NCI-H1694 treated with DMSO at 0.1 percent for 48 hours (cell line): ENCODE data around the gene KRTAP21-3.
"Not testable (repeated sequence)": the region's sequence is repeated elsewhere in the genome, so short reads cannot be mapped to it uniquely, and the experiment has no call there.

Source experiments
- DNase-seq: peaks from one replicate; lab custom pipeline; 2025; lab: John Stamatoyannopoulos, UW

The KRTAP21-3 gene, protein sequence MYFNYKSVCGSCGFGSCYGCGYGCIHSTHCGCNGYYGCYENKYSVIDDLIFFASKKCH

DNA sequence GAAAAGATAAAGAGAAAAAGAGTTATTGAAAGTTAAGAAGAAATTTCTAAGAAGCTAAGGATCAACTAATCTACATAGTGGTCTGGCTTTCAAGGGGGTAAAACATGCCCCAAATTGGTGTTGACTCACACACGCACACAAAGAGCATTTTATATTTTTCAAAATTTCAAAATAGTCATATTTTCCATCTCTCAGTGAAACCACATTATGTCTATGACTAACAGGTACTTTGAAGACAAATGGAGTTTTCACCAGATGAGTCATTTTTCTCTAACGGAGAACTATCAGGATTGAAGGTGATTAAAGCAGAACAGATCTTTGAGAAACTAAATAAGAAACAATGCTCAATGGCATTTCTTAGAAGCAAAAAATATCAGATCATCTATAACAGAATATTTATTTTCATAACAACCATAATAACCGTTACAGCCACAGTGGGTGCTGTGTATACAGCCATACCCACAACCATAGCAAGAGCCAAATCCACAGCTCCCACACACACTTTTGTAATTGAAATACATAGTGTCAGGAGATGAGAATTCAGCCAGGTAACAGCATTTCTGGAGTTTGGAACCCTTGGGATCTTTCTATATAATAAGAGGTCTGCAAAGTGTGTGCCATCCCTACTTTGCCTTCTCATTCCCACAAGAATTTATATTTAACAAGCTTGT is at the start of gene KRTAP21-3:
Gene KRTAP21-3 (minus strand): TSS at position 539 of the 671 bp plus-strand sequence. CDS start 18 bp downstream, at position 521.
- no peak for DNase-seq

DNA sequence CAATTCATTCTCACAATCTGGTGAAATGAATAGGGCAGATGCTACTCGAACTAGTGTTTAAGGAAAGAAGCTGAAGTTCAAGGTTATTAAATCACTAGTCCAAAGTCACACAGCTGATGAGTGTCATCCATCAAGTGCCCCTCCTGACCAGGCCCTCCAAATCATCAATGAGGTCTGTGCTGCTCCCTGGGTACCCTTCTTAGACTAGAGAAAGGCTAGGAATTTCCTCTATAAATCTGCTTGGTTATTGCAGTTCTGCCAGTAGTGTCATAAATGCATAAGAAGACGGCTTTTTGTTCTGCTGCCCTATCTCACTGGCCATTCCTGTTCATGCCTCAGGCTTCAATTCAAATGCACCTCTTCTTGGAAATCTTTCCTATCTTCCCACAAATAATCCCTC is 42.2 kb upstream of the KRTAP21-3 start:
- DNase-seq = no peak

DNA sequence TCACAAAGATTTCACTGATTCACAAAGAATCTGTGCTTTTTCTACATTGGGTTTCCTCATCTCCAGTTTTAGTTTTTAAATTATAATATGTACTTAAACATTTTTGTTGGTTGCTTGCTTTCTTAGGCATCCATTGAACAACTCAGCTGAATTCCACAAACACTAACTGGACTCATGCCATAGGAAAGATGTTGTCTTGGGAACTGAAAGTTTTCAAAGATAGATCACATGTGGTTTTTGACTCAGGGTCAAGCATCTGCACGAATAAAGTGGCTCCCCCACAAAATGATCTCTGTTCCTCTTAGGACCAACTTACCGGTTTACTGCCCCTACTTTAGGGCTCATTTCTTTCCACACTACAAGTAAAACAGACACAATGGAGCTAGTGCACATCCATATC is 39.7 kb upstream of the KRTAP21-3 start:
- no peak for DNase-seq

DNA sequence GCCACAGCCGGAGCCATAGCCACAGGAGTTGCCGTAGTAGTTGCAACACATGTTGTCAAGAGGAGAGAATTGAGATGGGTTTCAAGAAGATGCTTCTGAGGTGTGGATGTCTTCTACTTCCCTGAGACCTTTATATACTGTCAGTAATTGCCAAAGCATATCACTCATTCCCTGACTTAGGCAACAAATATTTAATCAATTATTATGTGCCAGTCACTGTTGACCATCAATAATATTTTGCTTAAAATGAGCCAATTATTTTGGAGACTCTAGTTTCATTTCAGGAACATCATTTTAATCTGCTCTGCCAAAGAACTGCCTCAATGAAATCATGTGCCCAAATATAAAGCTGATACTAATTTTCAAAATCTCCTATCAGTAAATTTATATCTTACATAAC is 36.8 kb upstream of the KRTAP21-3 start, which contains the start of gene KRTAP21-1:
Gene KRTAP21-1 (minus strand): TSS at position 101 of the 400 bp plus-strand sequence. CDS start 50 bp downstream, at position 51.
- not testable (repeated sequence) for DNase-seq

DNA sequence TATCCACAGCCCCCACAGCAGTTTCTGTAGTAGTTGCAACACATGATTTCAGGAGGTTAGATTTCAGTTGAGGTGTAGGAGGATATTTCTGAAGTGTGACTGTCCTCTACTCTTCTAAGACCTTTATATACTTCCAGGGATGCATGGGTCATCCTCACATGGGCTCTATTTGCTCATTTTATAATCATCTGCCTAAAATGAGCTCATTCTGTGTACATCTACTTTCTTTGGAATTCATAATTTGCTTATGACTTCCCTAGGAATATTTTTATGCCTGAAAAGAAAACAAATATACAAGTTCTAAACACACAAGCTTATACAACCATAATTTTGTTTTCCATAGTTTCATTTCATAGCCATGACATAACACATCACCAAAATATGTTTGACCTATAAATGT is 28.6 kb upstream of the KRTAP21-3 start, which contains the start of gene KRTAP21-2:
Gene KRTAP21-2 (minus strand): TSS at position 101 of the 400 bp plus-strand sequence. CDS start 57 bp downstream, at position 44.
- DNase-seq = no peak

DNA sequence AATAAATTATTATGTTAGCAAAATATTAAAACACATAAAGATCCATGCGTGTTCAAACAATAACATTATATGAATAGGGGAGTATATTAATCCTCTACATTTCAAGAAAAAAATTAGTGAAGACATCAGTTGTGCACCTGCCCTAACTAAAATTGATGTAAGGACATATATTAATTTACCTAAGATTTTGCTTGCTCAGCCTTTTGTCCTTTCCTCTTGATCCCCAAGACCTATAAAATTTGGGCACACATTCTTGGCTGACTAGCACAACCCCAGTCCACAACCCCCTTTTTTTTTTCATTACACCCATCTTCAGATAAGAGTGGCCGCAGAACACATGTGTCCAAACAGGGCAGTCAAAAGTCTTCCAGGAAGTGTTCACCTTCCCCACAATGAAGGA is 21.9 kb upstream of the KRTAP21-3 start:
- no peak for DNase-seq

DNA sequence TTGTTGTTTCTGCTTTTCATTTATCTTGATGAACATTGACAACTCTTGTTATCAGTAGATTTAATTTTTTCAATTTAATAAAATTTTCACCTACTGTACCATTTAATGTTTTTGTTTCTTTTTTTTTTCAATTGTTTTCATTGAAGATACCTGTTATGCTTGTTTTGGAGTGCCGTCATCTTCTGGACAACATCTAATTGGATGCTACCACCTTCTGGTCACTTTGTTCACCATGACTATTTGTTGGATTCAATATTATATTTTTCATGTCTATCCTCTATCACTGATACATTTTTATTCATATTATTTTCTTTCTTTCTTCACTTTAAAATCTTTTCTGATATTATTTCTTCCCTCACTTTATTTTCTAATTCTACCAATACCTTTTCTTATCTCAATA is 14.4 kb upstream of the KRTAP21-3 start:
- DNase-seq = no peak

DNA sequence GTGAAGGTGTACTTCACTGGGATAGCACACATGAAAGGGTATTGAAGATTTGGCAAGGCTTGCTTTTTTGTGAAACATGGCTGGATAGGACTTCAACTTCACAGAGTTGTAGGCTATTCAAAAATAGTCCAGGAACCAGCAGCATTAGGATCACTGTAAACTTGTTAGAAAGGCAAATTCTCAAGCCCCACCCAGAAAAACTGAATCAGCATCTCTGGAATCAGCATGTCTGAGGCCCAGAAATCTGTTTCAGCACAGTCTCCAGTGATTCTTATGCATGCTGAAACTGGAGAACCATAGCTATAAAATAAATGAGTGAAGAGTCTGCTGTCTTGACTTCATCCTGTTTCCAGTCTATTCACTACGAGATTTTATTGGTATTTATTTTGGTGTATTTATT is 8.1 kb upstream of the KRTAP21-3 start:
- no peak for DNase-seq

DNA sequence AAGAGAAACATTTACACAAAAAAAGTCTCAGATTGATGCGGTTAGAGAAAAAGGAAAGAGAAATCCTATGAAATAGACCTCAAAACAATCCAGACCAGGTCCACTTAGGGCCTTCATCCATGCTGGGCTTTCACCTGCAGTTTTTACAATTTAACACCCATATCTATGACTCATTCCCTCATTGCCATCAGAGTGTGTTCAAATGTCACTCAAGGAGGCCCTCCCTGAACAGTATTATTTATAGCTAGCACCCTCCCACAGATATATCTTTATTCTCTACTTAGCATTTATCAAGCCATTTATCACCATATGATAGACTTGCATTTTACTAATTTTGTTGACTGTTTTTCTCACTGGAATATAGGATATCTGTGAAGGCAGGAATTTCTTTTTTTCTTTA is 824 bp upstream of the KRTAP21-3 start:
- no peak for DNase-seq

DNA sequence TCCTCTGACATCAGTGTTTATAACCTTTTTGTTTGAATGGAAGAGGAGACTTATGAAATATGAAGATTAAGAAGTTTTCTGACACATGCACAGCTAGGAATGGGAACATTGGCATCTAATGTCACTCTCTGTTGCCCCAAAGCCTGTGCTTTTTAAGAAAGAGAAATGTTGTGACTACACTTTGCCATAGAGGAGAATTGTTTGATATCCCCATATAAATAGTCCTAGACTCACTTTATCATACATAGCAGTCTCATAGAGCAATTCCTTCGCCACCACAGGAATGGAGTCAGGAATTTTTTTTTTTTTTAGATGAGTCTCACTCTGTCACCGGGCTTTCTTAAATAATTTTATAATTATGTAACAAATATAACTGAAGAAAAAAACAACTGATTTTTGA is 1.5 kb downstream of the KRTAP21-3 start:
- no peak for DNase-seq

DNA sequence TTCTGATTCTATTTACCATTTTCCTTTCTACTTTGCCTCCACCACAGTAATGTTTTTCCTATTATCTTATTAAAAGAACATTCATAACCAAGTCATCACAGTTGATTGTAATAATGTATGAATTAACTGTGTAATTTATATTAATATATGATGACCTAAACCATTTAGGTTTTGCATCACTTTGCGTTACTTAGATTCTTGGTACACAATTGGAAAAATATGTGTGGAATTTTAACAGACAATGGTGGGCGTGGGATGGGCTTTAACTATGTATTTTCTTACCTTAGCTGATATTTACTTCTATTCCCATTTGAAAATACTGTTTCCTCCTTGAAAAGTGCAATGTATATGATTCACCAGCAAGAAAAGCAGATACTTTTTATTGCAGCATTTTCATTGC is 3.6 kb downstream of the KRTAP21-3 start:
- no peak for DNase-seq

DNA sequence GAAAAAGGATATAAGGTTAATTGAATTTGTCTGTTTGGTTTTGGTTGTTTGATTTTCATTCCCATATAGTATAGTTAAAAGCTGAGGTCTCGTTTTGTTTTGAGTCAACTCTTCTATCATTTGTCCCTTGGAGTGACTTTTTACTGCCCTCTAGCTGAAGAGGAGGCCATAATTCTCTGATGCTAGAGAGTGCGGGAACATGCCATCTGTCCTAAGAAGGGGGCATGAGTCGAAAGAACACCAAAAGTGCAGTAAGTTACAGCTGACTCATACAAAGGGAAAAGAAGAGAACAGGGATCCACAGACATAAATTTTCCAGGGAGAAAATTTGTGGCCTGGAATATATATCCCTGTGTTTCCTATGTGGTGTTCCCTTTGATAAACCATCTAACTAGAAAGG is 4.1 kb downstream of the KRTAP21-3 start:
- DNase-seq = no peak

DNA sequence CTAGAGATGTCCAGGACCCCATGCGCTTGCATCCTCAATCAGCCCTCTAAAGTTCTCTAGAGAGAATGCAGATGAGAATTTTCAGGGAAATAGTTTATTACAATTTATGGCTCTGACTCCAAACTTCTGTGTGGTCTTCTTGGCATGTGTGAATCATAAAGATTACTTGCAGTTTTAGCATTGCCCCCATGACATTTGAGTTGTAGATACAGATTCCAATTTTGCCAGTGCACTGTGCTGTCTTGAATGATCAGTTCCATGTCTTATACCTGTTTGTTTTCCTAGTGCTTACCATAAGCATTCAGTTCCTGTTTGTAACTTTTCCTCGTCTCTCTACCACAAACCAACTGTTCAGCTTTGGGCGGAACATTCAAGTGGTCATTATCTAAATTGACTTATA is 4.8 kb downstream of the KRTAP21-3 start:
- no peak for DNase-seq

DNA sequence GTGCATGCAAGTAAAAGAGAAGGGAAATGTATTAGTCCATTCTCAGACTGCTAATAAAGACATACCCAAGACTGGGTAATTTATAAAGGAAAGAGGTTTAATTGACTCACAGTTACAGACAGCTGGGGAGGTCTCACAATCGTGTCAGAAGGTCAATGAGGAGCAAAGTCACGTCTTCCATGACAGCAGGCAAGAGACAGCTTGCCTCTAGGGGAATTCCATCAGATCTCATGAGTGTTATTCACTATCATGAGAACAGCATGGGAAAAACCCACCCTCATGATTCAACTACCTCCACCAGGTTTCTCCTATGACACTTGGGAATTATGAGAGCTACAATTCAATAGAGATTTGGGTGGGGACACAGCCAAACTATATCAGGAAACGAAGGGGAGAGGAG is 8.1 kb downstream of the KRTAP21-3 start:
- DNase-seq = no peak

DNA sequence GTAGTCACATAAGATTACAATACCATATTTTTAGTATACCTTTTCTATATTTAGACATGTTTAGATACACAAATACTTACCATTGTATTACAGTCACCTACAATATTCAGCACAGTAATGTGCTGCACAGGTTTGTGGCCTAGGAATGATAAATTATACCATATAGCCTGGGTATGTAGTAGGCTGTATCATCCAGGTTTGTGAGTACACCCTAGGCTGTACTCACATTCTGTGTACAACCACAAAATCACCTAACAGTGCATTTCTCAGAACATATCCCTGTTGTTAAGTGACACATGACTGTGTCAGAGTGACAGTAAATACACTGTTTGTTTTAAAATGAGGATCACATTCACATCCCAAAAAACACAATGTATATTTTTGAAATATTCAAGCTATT is 11.2 kb downstream of the KRTAP21-3 start:
- no peak for DNase-seq

DNA sequence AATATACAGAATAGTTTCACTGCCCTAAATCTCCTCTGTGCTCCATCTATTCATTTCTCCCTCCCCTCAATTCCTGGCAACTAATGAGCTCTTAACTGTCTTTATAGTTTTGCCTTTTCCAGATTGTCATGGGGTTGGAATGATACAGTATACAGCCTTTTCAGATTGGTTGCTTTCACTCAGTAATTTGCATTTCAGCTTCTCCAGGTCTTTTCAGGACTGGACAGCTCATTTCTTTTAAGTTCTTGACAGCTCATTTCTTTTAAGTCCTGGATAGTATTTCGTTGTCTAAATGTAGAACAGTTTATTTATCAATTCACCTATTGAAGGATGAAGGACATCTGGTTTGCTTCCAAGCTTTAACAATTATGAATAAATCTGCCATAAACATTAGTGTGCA is 22.6 kb downstream of the KRTAP21-3 start:
- DNase-seq = no peak

DNA sequence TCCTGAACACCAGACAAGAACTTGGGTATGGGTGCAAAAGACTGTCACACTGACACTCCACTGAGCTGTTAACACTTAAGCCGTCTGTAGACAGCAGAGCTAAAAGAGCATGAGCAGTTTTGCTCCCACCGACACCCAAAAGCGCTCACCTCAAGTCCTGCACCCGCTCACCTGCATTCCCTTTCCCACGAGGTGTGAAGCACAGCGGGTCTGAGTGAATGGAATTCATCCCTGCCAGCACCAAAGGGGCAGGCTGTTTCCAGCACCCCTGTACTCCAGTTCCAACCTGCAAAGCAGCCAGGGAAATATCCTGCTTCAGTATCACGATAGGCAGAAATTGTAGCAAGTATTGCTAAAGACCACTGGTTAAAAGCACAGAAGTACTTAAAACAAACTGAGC is 28.8 kb downstream of the KRTAP21-3 start:
- no peak for DNase-seq

DNA sequence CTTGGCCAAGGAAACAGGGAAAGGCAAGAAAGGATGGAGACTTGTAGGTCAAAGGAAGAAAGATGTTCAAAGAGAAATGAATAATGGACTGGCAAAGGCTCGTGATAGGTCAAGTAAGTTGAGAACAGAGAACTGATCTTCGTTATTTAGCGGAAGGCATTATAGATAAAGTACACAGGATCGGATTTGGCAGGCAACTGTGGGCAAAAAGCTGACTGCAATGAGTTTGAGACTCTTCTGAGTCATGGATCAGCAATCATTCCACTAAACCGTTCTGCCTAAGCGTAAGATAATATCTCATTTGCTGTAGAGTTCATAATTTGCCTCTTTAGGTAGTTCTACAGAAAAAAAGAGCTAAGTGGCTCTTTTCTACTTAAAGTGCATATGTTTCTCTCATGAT is 34.1 kb downstream of the KRTAP21-3 start:
- DNase-seq = no peak

DNA sequence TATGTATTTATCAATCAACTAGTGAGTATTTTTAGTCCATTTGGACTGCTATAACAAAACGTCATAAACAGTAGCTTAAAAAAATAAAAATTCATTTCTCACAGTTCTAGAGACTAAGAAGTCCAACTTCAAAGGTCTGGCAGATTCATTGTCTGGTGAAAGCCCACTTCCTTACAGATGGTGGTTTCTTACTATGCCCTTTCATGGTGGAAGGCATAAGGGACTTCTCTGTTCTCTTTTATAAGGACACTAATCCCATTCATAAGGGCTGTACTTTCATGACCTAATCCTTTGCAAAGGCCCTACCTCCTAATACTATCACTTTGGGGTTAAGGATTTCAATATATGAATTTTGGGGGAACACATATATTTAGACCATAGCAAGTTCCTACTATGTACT is 38.0 kb downstream of the KRTAP21-3 start:
- no peak for DNase-seq

DNA sequence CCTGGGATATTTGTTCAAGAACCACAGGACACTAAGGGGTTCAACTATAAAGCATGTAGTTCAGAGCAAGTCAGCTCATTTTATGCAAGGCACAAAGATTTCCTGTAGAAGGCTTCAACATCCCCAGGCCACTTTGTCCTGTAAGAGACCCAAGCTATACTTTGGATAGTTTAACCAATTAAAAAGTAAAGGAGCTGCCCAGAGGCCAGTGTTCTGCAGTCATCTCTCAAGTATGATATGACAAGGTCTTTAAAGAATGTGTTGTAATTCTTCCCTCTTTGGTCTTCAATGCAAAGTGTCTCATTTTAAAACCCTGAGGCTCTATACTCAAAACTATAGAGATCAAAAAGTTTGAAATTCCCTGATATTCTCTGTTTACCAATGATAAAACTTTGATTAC is 41.8 kb downstream of the KRTAP21-3 start:
- DNase-seq = no peak

DNA sequence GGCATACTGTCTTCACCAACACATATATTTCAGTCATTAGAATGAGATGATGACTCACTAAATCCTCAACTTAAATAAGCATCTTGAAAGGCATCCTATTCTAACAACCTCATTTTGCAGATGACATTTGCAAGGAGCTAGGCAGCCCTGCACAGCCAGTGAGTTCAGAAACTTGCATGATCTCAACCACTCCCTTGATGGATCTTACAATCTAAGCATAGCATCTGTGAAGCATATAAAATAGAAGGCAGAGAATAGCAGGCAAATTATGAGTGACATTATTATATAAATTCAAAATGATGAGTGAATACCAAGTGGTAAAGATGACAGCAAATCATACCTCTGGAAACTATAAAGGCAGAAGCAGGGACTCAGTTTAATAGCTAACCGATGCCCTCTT is 44.3 kb downstream of the KRTAP21-3 start:
- no peak for DNase-seq

DNA sequence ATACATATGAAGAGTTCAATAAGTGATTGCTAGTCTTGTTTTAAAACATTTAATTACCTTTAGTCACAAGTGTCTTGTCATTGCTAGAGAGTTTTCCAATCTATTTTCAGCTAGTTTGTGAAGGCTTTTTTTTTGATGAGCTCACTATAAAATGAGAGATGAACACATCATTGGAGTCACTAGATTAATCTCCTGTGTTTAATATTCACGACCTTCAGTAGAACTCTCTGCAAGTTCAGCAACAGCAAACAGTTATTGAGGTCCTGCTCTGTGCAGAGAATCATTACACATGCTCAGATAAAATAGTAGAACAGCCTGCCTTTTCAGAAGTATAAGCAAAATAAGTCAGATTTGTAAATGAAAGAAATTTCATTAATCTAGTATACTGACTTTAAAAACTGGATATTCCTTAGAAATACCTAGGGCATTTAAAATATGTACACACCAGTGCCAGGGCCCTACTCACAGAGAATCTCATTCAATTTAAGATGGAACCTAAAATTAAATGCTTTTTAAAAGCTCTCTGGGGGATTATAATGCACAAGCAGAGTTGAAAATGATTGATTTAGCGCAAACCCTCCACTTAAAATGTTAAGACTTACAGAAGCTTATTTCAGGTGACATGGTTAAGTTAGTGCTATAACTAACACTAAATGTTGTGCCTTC is 45.5 kb downstream of the KRTAP21-3 start:
- no peak for DNase-seq

DNA sequence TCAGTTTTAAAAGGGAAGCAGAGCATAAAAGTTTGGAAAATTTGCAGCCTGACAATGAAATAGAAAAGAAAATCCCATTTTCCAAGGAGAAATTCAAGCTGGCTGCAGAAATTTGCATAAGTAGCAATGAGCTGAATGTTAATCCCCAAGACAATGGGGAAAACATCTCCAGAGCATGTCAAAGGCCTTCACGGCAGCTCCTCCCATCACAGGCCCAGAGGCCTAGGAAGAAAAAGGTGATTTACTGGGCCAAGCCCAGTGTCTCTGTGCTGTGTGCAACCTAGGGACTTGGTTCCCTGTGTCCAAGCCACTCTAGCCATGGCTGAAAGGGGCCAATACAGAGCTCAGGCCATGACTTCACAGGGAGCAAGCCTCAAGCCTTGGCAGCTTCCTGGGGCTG is 49.8 kb downstream of the KRTAP21-3 start:
- DNase-seq = no peak
